UCSD-AML1 (cell line): Measurements from ENCODE around the gene TMC3.
"Not testable (repeated sequence)": the region's sequence is repeated elsewhere in the genome, so short reads cannot be mapped to it uniquely, and the experiment has no call there.

Experiments used
- DNase-seq: peaks from one replicate; lab custom pipeline; 2025; ENCODE audit not compliant: unreplicated experiment; lab: John Stamatoyannopoulos, UW

Gene TMC3

GRCh38 chr15:81347910-81348309, 26.1 kb downstream of the TMC3 start:
- DNase-seq, result no peak

- DNase-seq, result no peak
Observed at GRCh38 chr15:81346611-81347010, 27.4 kb downstream of the TMC3 start.

GRCh38 chr15:81343371-81343770, 30.6 kb downstream of the TMC3 start:
- no peak for DNase-seq

GRCh38 chr15:81341351-81341750, 32.7 kb downstream of the TMC3 start:
- no peak for DNase-seq

GRCh38 chr15:81339851-81340250, 34.2 kb downstream of the TMC3 start:
- no peak for DNase-seq

GRCh38 chr15:81339321-81339720, 34.7 kb downstream of the TMC3 start:
- no peak for DNase-seq

GRCh38 chr15:81338170-81339007, 35.6 kb downstream of the TMC3 start:
- no peak for DNase-seq

GRCh38 chr15:81337713-81338157, 36.3 kb downstream of the TMC3 start:
- no peak for DNase-seq

GRCh38 chr15:81337241-81337640, 36.8 kb downstream of the TMC3 start:
- DNase-seq, result no peak

- no peak for DNase-seq
Observed at GRCh38 chr15:81336568-81336967, 37.4 kb downstream of the TMC3 start.

- DNase-seq, result no peak
Observed at GRCh38 chr15:81335631-81336030, 38.4 kb downstream of the TMC3 start.

- no peak for DNase-seq
Observed at GRCh38 chr15:81334768-81335435, 39.1 kb downstream of the TMC3 start.

GRCh38 chr15:81333363-81333762, 40.6 kb downstream of the TMC3 start:
- DNase-seq, result no peak

- no peak for DNase-seq
Observed at GRCh38 chr15:81332326-81332725, 41.7 kb downstream of the TMC3 start.

GRCh38 chr15:81331600-81331999, 42.4 kb downstream of the TMC3 start:
- DNase-seq, result no peak

- DNase-seq, result not testable (repeated sequence)
Observed at GRCh38 chr15:81331141-81331540, 42.9 kb downstream of the TMC3 start.

- DNase-seq, result no peak
Observed at GRCh38 chr15:81330366-81331090, 43.5 kb downstream of the TMC3 start.

GRCh38 chr15:81329446-81329845, 44.6 kb downstream of the TMC3 start:
- no peak for DNase-seq

- DNase-seq, result no peak
Observed at GRCh38 chr15:81327516-81327915, 46.5 kb downstream of the TMC3 start.

- DNase-seq, result no peak
Observed at GRCh38 chr15:81326466-81327212, 47.4 kb downstream of the TMC3 start.
